H9 (cell line): ENCODE measurements around the gene TEKT5. TPM values are rescaled to one million over a fixed set of nuclear protein-coding genes. Genes with fewer than 3 reads are reported as not detected.

Experiments used
- DNase-seq: peaks from one replicate; pipeline ENCODE4 v3.0.0-alpha.2; 2017
- H2AFZ ChIP-seq: one replicate; pipeline ENCODE4 v1.6.1; 2013; ENCODE audit warnings: mild to moderate bottlenecking, low read length, control low read depth, moderate library complexity
- H2AK5ac ChIP-seq: 2 replicates; pipeline ENCODE4 v1.6.1; 2013; ENCODE audit warnings: low read length, control low read depth, mixed read lengths; ENCODE audit not compliant: insufficient read length
- H2BK120ac ChIP-seq: one replicate; pipeline ENCODE4 v1.6.1; 2013; ENCODE audit warnings: low read depth, mild to moderate bottlenecking, low read length, control low read depth, inconsistent platforms; ENCODE audit not compliant: poor library complexity, severe bottlenecking
- H2BK12ac ChIP-seq: 2 replicates; pipeline ENCODE4 v1.6.1; 2013; ENCODE audit warnings: low read length, control low read depth, mixed read lengths, low read depth; ENCODE audit not compliant: insufficient read length
- H2BK15ac ChIP-seq: 2 replicates; pipeline ENCODE4 v1.6.1; 2013; ENCODE audit warnings: low read depth, low read length, control low read depth
- H2BK20ac ChIP-seq: one replicate; pipeline ENCODE4 v1.6.1; 2013; ENCODE audit warnings: low read depth, mild to moderate bottlenecking, low read length, control low read depth, inconsistent platforms; ENCODE audit not compliant: poor library complexity, severe bottlenecking
- H2BK5ac ChIP-seq: 2 replicates; pipeline ENCODE4 v1.6.1; 2013; ENCODE audit warnings: low read length, control low read depth, mixed read lengths; ENCODE audit not compliant: insufficient read length
- H3K14ac ChIP-seq: 2 replicates; pipeline ENCODE4 v1.6.1; 2013; ENCODE audit warnings: low read length, control low read depth; ENCODE audit not compliant: insufficient read depth
- H3K18ac ChIP-seq: 2 replicates; pipeline ENCODE4 v1.6.1; 2013; ENCODE audit warnings: low read depth, mild to moderate bottlenecking, mixed read lengths, low read length, control low read depth; ENCODE audit not compliant: insufficient read length
- H3K23ac ChIP-seq: 2 replicates; pipeline ENCODE4 v1.6.1; 2013; ENCODE audit warnings: low read length, control low read depth, mixed read lengths, low read depth; ENCODE audit not compliant: insufficient read length
- H3K23me2 ChIP-seq: 2 replicates; pipeline ENCODE4 v1.6.1; 2013; ENCODE audit warnings: low read depth, mild to moderate bottlenecking, mixed read lengths, low read length, control low read depth; ENCODE audit not compliant: insufficient read length, poor library complexity, severe bottlenecking
- H3K27ac ChIP-seq: 2 replicates; pipeline ENCODE4 v1.5.1; 2013; ENCODE audit warnings: low read length, control low read depth, mixed read lengths, low read depth; ENCODE audit not compliant: insufficient read length
- H3K27me3 ChIP-seq: 2 replicates; pipeline ENCODE4 v1.6.1; 2013; ENCODE audit warnings: low read length, control low read depth, inconsistent platforms; ENCODE audit not compliant: insufficient read depth
- H3K4ac ChIP-seq: 2 replicates; pipeline ENCODE4 v1.6.1; 2013; ENCODE audit warnings: low read depth, mild to moderate bottlenecking, control low read depth, inconsistent platforms, low read length, moderate library complexity
- H3K4me1 ChIP-seq: 2 replicates; pipeline ENCODE4 v1.6.1; 2013; ENCODE audit warnings: low read length, control low read depth, inconsistent platforms; ENCODE audit not compliant: insufficient read depth
- H3K4me2 ChIP-seq: 2 replicates; pipeline ENCODE4 v1.6.1; 2013; ENCODE audit warnings: low read length, control low read depth, mixed read lengths; ENCODE audit not compliant: insufficient read length, insufficient read depth
- H3K56ac ChIP-seq: 2 replicates; pipeline ENCODE4 v1.6.1; 2013; ENCODE audit warnings: low read depth, mild to moderate bottlenecking, mixed read lengths, low read length, control low read depth; ENCODE audit not compliant: insufficient read length
- H3K79me1 ChIP-seq: 2 replicates; pipeline ENCODE4 v1.6.1; 2013; ENCODE audit warnings: low read depth, mild to moderate bottlenecking, moderate library complexity, low read length, control low read depth, inconsistent platforms; ENCODE audit not compliant: insufficient read depth, poor library complexity, severe bottlenecking
- H3K79me2 ChIP-seq: 2 replicates; pipeline ENCODE4 v1.6.1; 2013; ENCODE audit warnings: low read length, control low read depth, inconsistent platforms; ENCODE audit not compliant: insufficient read depth
- H3K9ac ChIP-seq: 2 replicates; pipeline ENCODE4 v1.6.1; 2013; ENCODE audit warnings: low read length, control low read depth, mixed read lengths; ENCODE audit not compliant: insufficient read length; ENCODE audit errors: extremely low read depth
- H3K9me3 ChIP-seq: one replicate; pipeline ENCODE4 v1.6.1; 2013; ENCODE audit warnings: low read depth, low read length, inconsistent platforms; ENCODE audit not compliant: control insufficient read depth
- H3T11ph ChIP-seq: one replicate; pipeline ENCODE4 v1.6.1; 2013; ENCODE audit warnings: mild to moderate bottlenecking, low read length, control low read depth, inconsistent platforms
- H4K20me1 ChIP-seq: one replicate; pipeline ENCODE4 v1.6.1; 2013; ENCODE audit not compliant: control insufficient read depth, insufficient read length, insufficient read depth
- H4K5ac ChIP-seq: 2 replicates; pipeline ENCODE4 v1.6.1; 2013; ENCODE audit warnings: low read depth, mild to moderate bottlenecking, mixed read lengths, low read length, control low read depth; ENCODE audit not compliant: insufficient read length
- H4K8ac ChIP-seq: replicated peaks from 2 replicates; pipeline ENCODE4 v1.6.1; 2013; ENCODE audit warnings: low read length, control low read depth, mixed read lengths, low read depth; ENCODE audit not compliant: insufficient read length
- H4K91ac ChIP-seq: 2 replicates; pipeline ENCODE4 v1.6.1; 2013; ENCODE audit warnings: low read depth, mild to moderate bottlenecking, moderate library complexity, mixed read lengths, low read length, control low read depth; ENCODE audit not compliant: insufficient read length
- H3K27ac Mint-ChIP-seq, 3 experiments: 2 replicates in 2 of 3; 3 replicates in 1 of 3; pipeline ENCODE4 v1.8.0; 2020 to 2021; ENCODE audit warnings: mixed read lengths in 3 of 3, mild to moderate bottlenecking in 1 of 3, moderate library complexity in 1 of 3
- H3K27me3 Mint-ChIP-seq: 2 replicates; pipeline ENCODE4 v1.8.0; 2021; ENCODE audit warnings: low read depth, mild to moderate bottlenecking, moderate library complexity, mixed read lengths
- H3K36me3 Mint-ChIP-seq, 3 experiments: 2 replicates in 2 of 3; 3 replicates in 1 of 3; pipeline ENCODE4 v1.8.0; 2020 to 2021; ENCODE audit warnings: low read depth in 3 of 3, mixed read lengths in 3 of 3; ENCODE audit not compliant: insufficient read depth in 1 of 3
- H3K4me1 Mint-ChIP-seq, 2 experiments: 2 replicates each; pipeline ENCODE4 v1.8.0; 2020; ENCODE audit warnings: mixed read lengths in 2 of 2
- H3K4me3 Mint-ChIP-seq, 2 experiments: 2 replicates in 1 of 2; 3 replicates in 1 of 2; pipeline ENCODE4 v1.8.0; 2020 to 2021; ENCODE audit warnings: mild to moderate bottlenecking in 2 of 2, mixed read lengths in 2 of 2, moderate library complexity in 1 of 2
- H3K9me3 Mint-ChIP-seq, 2 experiments: 2 replicates in 1 of 2; 3 replicates in 1 of 2; pipeline ENCODE4 v1.8.0; 2020; ENCODE audit warnings: mild to moderate bottlenecking in 2 of 2, mixed read lengths in 2 of 2, moderate library complexity in 1 of 2
- CTCF ChIP-seq: fragments of 200-600 bp; sonication (generic); conservative IDR thresholded peaks from 3 replicates; pipeline ENCODE4 v1.8.0; 2021; ENCODE audit warnings: antibody characterized with exemption, mild to moderate bottlenecking
- WGBS: extraction: QIAGEN DNeasy Blood & Tissue Kit; methylation state at CpG from one replicate; pipeline ENCODE4 v1.1.7; 2013; ENCODE audit warnings: missing lambda C conversion rate, low lambda C conversion rate, mixed read lengths; ENCODE audit not compliant: insufficient read length; ENCODE audit errors: extremely low coverage; 5-methylcytosine and 5-hydroxymethylcytosine counted together
- total RNA-seq: library from RNA; stranded (reverse); gene quantifications from 2 replicates; pipeline ENCODE4 v1.2.1, GENCODE V29; 2021

TEKT5 gene
- total RNA-seq, 1 experiment from 2014 or later = 0.31 TPM

DNA sequence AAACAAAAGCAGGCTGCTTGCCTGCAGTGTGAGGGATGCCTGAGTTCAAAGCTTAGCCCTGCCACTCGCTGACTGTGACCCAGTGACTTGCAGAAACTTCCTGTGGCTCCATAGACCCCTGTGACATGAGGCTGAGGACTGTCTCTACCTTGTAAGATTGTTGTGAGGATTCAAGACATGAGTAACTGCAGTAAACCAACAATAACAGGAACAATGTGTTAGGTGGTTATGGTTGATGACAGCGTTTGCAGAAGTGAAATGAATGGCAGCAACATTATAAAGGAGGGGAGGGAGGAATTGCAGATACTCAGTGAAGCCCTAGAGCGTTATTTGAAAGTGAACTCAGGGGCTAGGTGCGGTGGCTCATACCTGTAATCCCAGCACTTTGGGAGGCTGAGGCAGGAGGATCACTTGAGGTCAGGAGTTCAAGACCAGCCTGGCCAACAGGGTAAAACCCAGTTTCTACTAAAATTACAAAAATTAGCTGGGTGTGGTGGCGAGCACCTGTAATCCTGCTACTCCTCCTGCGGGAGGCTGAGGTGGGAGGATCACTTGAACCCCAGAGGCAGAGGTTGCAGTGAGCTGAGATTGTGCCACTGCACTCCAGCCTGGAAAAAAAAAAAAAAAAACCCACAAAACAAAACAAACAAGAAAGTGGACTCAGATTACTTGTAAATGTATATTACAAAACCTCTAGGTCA is 80.8 kb downstream of the TEKT5 start:
- Mint-ChIP-seq H3K4me1 (peaks cover 23 to 29% of the 10 kb centered on the region in 2 experiments), H3K27ac (peak overlapping the region in 1 of 3 experiments; percentile 79; a peak in 1 of 7 replicates), H3K36me3 (no peaks in the 10 kb centered on the region), H3K4me3 (no peak overlapping the region), H3K27me3 (no peaks in the 10 kb centered on the region; the same call in 1 of the 2 replicates), H3K9me3 (no peaks in the 10 kb centered on the region)
- H3K27me3 ChIP-seq = no peaks in the 10 kb centered on the region
- no peak overlapping the region for H2BK5ac ChIP-seq
- H2BK15ac ChIP-seq = no peak overlapping the region
- H2BK20ac ChIP-seq = no peak overlapping the region
- no peak for DNase-seq
- no peak overlapping the region for H3K18ac ChIP-seq
- H3K56ac ChIP-seq = no peak overlapping the region
- no peak overlapping the region for H3K4me2 ChIP-seq
- no peaks in the 10 kb centered on the region for H3K23me2 ChIP-seq
- no peaks in the 10 kb centered on the region for H3K79me2 ChIP-seq
- TF ChIP-seq CTCF = no peak
- H3K9ac ChIP-seq = no peak overlapping the region
- no peaks in the 10 kb centered on the region for H3K9me3 ChIP-seq
- no CpG with 5 or more reads among the region's 6 CpGs for WGBS
- no peak overlapping the region for H4K5ac ChIP-seq
- H2AFZ ChIP-seq = no peak overlapping the region
- no peak overlapping the region for H3K14ac ChIP-seq
- no peak overlapping the region for H2BK12ac ChIP-seq
- H4K8ac ChIP-seq = no peak overlapping the region
- no peaks in the 10 kb centered on the region for H3K79me1 ChIP-seq
- peaks cover 10% of the 10 kb centered on the region; the same call in 1 of the 2 replicates for H3K4me1 ChIP-seq
- no peak overlapping the region for H2AK5ac ChIP-seq
- no peak overlapping the region for H4K91ac ChIP-seq
- no peak overlapping the region for H3K27ac ChIP-seq
- H4K20me1 ChIP-seq = no peaks in the 10 kb centered on the region
- H2BK120ac ChIP-seq = no peak overlapping the region
- H3K4ac ChIP-seq = no peak overlapping the region
- no peak overlapping the region for H3K23ac ChIP-seq
- H3T11ph ChIP-seq = no peak overlapping the region
